PC-9 (cell line): ENCODE results near the gene MAB21L3. TPM values are rescaled to one million over a fixed set of nuclear protein-coding genes. Genes with fewer than 3 reads are reported as not detected.
"Not testable (repeated sequence)": the region's sequence is repeated elsewhere in the genome, so short reads cannot be mapped to it uniquely, and the experiment has no call there.

ENCODE experiments used
- BruUV-seq: library from RNA; stranded (reverse); fragments of 400-500 nt; replicated peaks from 2 replicates; lab custom pipeline; 2021; lab: Mats Ljungman, UMichigan
- CTCF ChIA-PET: fragments of 300-600 bp; sonication (Branson Sonifier 250); formaldehyde crosslinking; loops from one replicate; lab custom pipeline; 2022; ENCODE audit warnings: antibody characterized with exemption; lab: Charles Lee
- POLR2A ChIA-PET: fragments of 300-600 bp; sonication (Branson Sonifier 250); formaldehyde crosslinking; loops from one replicate; lab custom pipeline; 2022; ENCODE audit warnings: antibody characterized with exemption; ENCODE audit not compliant: unreplicated experiment; lab: Charles Lee
- DNase-seq, 2 experiments: peaks; one replicate each; pipeline versions ENCODE4 v3.0.0 to v3.0.0-alpha.2; 2015 to 2022; ENCODE audit warnings: mixed read lengths in 1 of 2
- H2AFZ ChIP-seq: fragments of 200-600 bp; sonication (generic); 2 replicates; pipeline ENCODE4 v1.8.1; 2017; ENCODE audit warnings: antibody characterized with exemption
- H3F3A ChIP-seq: fragments of 200-600 bp; sonication (generic); 2 replicates; pipeline ENCODE4 v1.8.1; 2017; ENCODE audit warnings: antibody characterized with exemption, mild to moderate bottlenecking, low read depth; ENCODE audit not compliant: insufficient read depth
- H3K27ac ChIP-seq: fragments of 200-600 bp; sonication (generic); 2 replicates; pipeline ENCODE4 v1.6.1; 2016; ENCODE audit warnings: mixed run types
- H3K27me3 ChIP-seq: fragments of 200-600 bp; sonication (generic); 2 replicates; pipeline ENCODE4 v1.6.1; 2016; ENCODE audit warnings: low read depth, mixed run types; ENCODE audit not compliant: insufficient read depth
- H3K36me3 ChIP-seq: fragments of 200-600 bp; sonication (generic); 2 replicates; pipeline ENCODE4 v1.6.1; 2016; ENCODE audit warnings: low read depth, mixed run types
- H3K4me1 ChIP-seq: fragments of 200-600 bp; sonication (generic); replicated peaks from 2 replicates; pipeline ENCODE4 v1.6.1; 2016; ENCODE audit warnings: mixed run types; ENCODE audit not compliant: insufficient read depth
- H3K4me2 ChIP-seq: fragments of 200-600 bp; sonication (generic); 2 replicates; pipeline ENCODE4 v1.6.1; 2017; ENCODE audit warnings: mixed run types
- H3K4me3 ChIP-seq: fragments of 200-600 bp; sonication (generic); 2 replicates; pipeline ENCODE4 v1.6.1; 2016; ENCODE audit warnings: mixed run types
- H3K79me2 ChIP-seq: fragments of 200-600 bp; sonication (generic); 2 replicates; pipeline ENCODE4 v1.6.1; 2017; ENCODE audit warnings: low read depth, mixed run types
- H3K9me2 ChIP-seq: fragments of 200-600 bp; sonication (generic); 2 replicates; pipeline ENCODE4 v1.8.1; 2017; ENCODE audit warnings: mild to moderate bottlenecking; ENCODE audit not compliant: insufficient read depth
- H3K9me3 ChIP-seq: fragments of 200-600 bp; sonication (generic); 2 replicates; pipeline ENCODE4 v1.8.1; 2016; ENCODE audit warnings: low read depth; ENCODE audit not compliant: insufficient read depth
- H4K20me1 ChIP-seq: fragments of 200-600 bp; sonication (generic); 2 replicates; pipeline ENCODE4 v1.8.1; 2017; ENCODE audit not compliant: insufficient read depth
- CTCF ChIP-seq: fragments of 200-600 bp; sonication (generic); conservative IDR thresholded peaks from 2 replicates; pipeline ENCODE4 v1.6.1; 2017; ENCODE audit warnings: mixed run types, antibody characterized with exemption, mild to moderate bottlenecking, moderate library complexity
- EZH2 ChIP-seq: fragments of 200-600 bp; sonication (generic); IDR thresholded peaks from 2 replicates; pipeline ENCODE4 v1.8.0; 2017; ENCODE audit warnings: antibody characterized with exemption, low read depth
- intact Hi-C: fragments of 100-400 bp; cut with micrococcal nuclease; formaldehyde crosslinking; loops from one replicate; pipeline ENCODE4 v1.10.0; 2022; ENCODE audit not compliant: unreplicated experiment
- total RNA-seq: library from RNA; stranded (reverse); gene quantifications from 2 replicates; pipeline ENCODE4 v1.2.3, GENCODE V29; 2021

The MAB21L3 gene
- total RNA-seq, 1 experiment from 2014 or later: not detected

DNA sequence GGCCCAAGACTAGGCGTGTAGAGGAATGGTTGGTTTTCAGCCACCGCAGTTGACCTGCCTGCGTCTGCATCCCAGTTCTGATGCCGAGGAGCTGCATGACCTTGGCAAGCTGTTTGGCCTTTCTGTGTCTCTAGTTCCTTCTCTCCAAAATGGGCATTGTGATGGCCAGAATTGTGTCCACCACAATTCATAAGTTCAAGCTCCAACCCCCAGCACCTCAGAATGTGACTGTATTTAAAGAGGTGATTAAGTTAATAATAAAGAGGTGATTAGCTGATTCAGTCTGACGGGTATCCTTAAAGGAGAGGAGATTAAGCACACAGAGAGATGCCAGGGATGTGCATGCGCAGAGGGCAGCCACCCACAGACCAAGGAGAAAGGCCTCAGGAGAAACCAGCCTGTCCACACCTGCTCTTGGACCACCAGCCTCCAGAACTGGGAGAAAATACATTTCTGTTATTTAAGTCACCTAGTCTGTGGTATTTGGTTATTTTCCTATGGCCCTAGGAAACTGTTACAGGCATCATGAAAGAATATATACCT, 28.5 kb downstream of the MAB21L3 start:
- CTCF ChIA-PET: interaction anchor here (0.6 to 1.7 kb wide), 15 partner anchors 10 to 912 kb away, joined by 3 to 27 read pairs (median 5); no protein-coding TSS in a partner anchor
- DNase-seq: no peak
- H4K20me1 ChIP-seq: no peaks in the 10 kb centered on the region
- H3F3A ChIP-seq: no peaks in the 10 kb centered on the region
- no peaks in the 10 kb centered on the region for H3K9me2 ChIP-seq
- no peaks in the 10 kb centered on the region for H3K79me2 ChIP-seq
- BruUV-seq: no TSS peak
- H3K36me3 ChIP-seq: no peaks in the 10 kb centered on the region
- H3K27ac ChIP-seq: no peak overlapping the region
- peaks cover 7% of the 10 kb centered on the region for H3K9me3 ChIP-seq
- TF ChIP-seq EZH2 (no peak), CTCF (no peak)
- no peak overlapping the region for H3K4me3 ChIP-seq
- intact Hi-C loops: loop anchor here (1.0 to 10.0 kb wide), 5 partner anchors 335 to 918 kb away; no protein-coding TSS in a partner anchor
- POLR2A ChIA-PET: interaction anchor here (0.7 kb wide), 1 partner anchor 99 kb away, joined by 4 read pairs; no protein-coding TSS in a partner anchor
- H2AFZ ChIP-seq: no peak overlapping the region
- H3K4me1 ChIP-seq: no peaks in the 10 kb centered on the region
- no peak overlapping the region for H3K4me2 ChIP-seq
- H3K27me3 ChIP-seq: no peaks in the 10 kb centered on the region

- Histone ChIP-seq H4K20me1 (no peaks in the 10 kb centered on the region), H3K79me2 (no peaks in the 10 kb centered on the region), H3K4me1 (no peaks in the 10 kb centered on the region), H3K4me3 (no peak overlapping the region), H3K27me3 (no peaks in the 10 kb centered on the region), H3K36me3 (no peaks in the 10 kb centered on the region), H3K27ac (no peak overlapping the region), H3K4me2 (no peak overlapping the region), H3K9me2 (no peaks in the 10 kb centered on the region), H3K9me3 (peaks cover 9% of the 10 kb centered on the region), H3F3A (no peaks in the 10 kb centered on the region), H2AFZ (no peak overlapping the region)
- ChIA-PET CTCF (no interaction called here), POLR2A (no interaction called here)
- no TSS peak for BruUV-seq
- intact Hi-C loops: loop anchor here (5.0 kb wide), 1 partner anchor 913 kb away; no protein-coding TSS in a partner anchor
- TF ChIP-seq EZH2 (no peak), CTCF (no peak)
- DNase-seq: no peak
Observed at GRCh38 chr1:116144151-116144550, 33.0 kb downstream of the MAB21L3 start.

GRCh38 chr1:116146447-116147113, 35.4 kb downstream of the MAB21L3 start:
- H3K4me3 ChIP-seq, H2AFZ ChIP-seq, H3K4me1 ChIP-seq, intact Hi-C loops, H4K20me1 ChIP-seq, H3K27ac ChIP-seq, H3K36me3 ChIP-seq, BruUV-seq, H3K9me2 ChIP-seq, POLR2A ChIA-PET, H3K4me2 ChIP-seq, DNase-seq, H3K27me3 ChIP-seq, H3K9me3 ChIP-seq, H3F3A ChIP-seq, H3K79me2 ChIP-seq: not testable (repeated sequence)
- CTCF ChIA-PET: interaction anchor here (0.8 kb wide), 1 partner anchor 339 kb away, joined by 3 read pairs; no protein-coding TSS in a partner anchor
